ENCODE results near the gene TMEM218. TPM values are rescaled to one million over a fixed set of nuclear protein-coding genes. Genes with fewer than 3 reads are reported as not detected.
A peak's percentile ranks its signal among the peaks of the same experiment; 100 is the strongest.

The TMEM218 gene
- total and polyA plus RNA-seq, 8 donors, result 0.87 to 21.1 (median 14.9) TPM

- no peak for TF ChIP-seq CTCF (IDR thresholded peaks at IDR 0.05)
- no peak for TF ChIP-seq POLR2A (IDR thresholded peaks at IDR 0.05)
- TF ChIP-seq POLR2AphosphoS5 (IDR thresholded peaks at IDR 0.05), result no peak
- no peak for TF ChIP-seq EP300 (IDR thresholded peaks at IDR 0.05)
- H3K9me3 ChIP-seq, result no peaks in the 10 kb centered on the region
- H3K27ac ChIP-seq, result no peak overlapping the region
- H3K36me3 ChIP-seq, result peaks cover 1 to 35% (median 28%) of the 10 kb centered on the region in 4 donors
- no peak overlapping the region for H3K4me3 ChIP-seq
- DNase-seq, result no peak
- intact Hi-C loops (cut with DNase I; ENCODE audit: low total_unique reads), result no loop called here
- H3K4me1 ChIP-seq, result peaks cover 0 to 6% (median 0%) of the 10 kb centered on the region in 4 donors
- no peaks in the 10 kb centered on the region for H3K27me3 ChIP-seq
- 83 to 96% (median 93%) methylated on average over 6 of the region's 6 CpGs for WGBS, 5 donors
Observed at GRCh38 chr11:125092669-125093068, 18.8 kb downstream of the TMEM218 start.

- intact Hi-C loops (cut with DNase I; ENCODE audit: low total_unique reads), result no loop called here
- WGBS, 5 donors, result 80 to 91% (median 87%) methylated on average over 6 of the region's 6 CpGs
- no peaks in the 10 kb centered on the region for H3K9me3 ChIP-seq
- peaks cover 0 to 29% (median 22%) of the 10 kb centered on the region in 4 donors for H3K36me3 ChIP-seq
- H3K27me3 ChIP-seq, result no peaks in the 10 kb centered on the region
- no peak for DNase-seq
- H3K4me1 ChIP-seq, result peaks cover 0 to 6% (median 0%) of the 10 kb centered on the region in 4 donors
- no peak overlapping the region for H3K4me3 ChIP-seq
- TF ChIP-seq CTCF (IDR thresholded peaks at IDR 0.05) (no peak), POLR2AphosphoS5 (IDR thresholded peaks at IDR 0.05) (no peak), POLR2A (IDR thresholded peaks at IDR 0.05) (no peak), EP300 (IDR thresholded peaks at IDR 0.05) (no peak)
- H3K27ac ChIP-seq, result peak overlapping the region in 1 of 5 donors; percentile 4
Observed at GRCh38 chr11:125091877-125092664, 19.4 kb downstream of the TMEM218 start.

GRCh38 chr11:125091247-125091876 lies 20.1 kb downstream of the TMEM218 start:
- peak overlapping the region in 1 of 5 donors; percentile 4 for H3K27ac ChIP-seq

More at GRCh38 chr11:125091247-125091876, 20.1 kb downstream of the TMEM218 start:
- 48 to 56% (median 54%) methylated on average over 5 of the region's 5 CpGs for WGBS, 5 donors
- Histone ChIP-seq H3K27me3 (no peaks in the 10 kb centered on the region), H3K4me3 (no peak overlapping the region), H3K36me3 (peaks cover 0 to 22% (median 15%) of the 10 kb centered on the region in 4 donors), H3K4me1 (peaks cover 0 to 6% (median 0%) of the 10 kb centered on the region in 4 donors), H3K9me3 (no peaks in the 10 kb centered on the region)
- intact Hi-C loops (cut with DNase I; ENCODE audit: low total_unique reads), result no loop called here
- TF ChIP-seq CTCF (IDR thresholded peaks at IDR 0.05) (peak in 3 of 7 experiments; percentile 47 to 64 (median 54)), EP300 (IDR thresholded peaks at IDR 0.05) (no peak)
- DNase-seq, result peak in 1 of 2 donors; percentile 88

Data from stomach (tissue), 9 donors.